ENCODE measurements around the gene TMEM204. TPM values are rescaled to one million over a fixed set of nuclear protein-coding genes. Genes with fewer than 3 reads are reported as not detected.

TMEM204 gene
- total and polyA plus RNA-seq, 4 donors: 34.7 to 74.5 (median 45.1) TPM

DNA sequence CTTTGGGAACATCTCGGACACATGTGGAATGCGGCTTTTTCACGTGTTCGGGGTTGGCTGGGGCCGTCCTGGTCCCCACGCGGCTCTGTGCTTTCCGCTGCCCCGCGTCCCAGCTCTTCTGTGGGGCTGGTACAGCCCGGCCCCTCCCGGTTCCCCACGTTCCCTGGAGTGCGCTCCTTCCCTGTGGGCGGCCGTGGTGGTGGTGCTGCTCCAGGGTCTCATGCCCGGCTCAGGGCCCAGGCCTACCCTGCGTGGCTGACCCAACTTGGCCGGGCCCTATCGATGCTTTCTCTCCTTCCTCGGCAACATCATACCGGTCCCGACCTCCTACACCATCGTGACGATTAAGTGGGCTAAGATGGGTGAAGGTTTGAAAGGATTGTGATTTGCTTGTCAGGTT, 37.0 kb upstream of the TMEM204 start:
- intact Hi-C loops (cut with DNase I): loop anchor here in 1 of 2 donors (10.0 kb wide), 1 partner anchor 108 kb away; no protein-coding TSS in a partner anchor
- H3K36me3 ChIP-seq (ENCODE audit: control insufficient read depth in 1 of 2, insufficient read depth in 2 of 2, low read length in 1 of 2): peaks cover 0 to 2% of the 10 kb centered on the region in 2 donors

DNA sequence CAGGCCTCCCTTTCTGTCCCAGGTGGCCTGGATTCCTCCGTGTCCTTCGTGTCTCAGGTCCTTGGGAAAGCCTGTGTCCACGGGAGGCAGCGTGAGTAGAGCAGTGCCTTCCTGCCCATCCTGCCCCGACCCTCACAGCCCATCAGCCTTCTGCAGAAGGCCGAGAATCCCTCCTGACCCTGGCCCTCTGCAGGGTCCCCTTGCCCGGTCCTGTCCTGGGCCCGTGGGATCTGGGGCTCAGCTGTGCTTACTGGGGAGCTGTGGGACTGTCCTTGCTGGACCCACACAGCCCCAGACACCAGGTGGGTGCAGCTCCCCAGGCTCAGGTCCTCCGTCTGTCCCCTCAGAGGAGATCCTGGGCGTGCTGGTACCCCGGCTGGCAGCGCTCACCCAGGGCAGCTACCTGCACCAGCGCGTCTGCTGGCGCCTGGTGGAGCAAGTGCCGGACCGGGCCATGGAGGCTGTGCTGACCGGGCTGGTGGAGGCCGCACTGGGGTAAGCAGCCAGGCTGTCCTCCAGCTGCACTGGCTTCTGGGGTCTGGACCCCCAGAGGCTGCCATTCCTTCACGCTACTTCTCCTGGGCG, 36.4 kb upstream of the TMEM204 start:
- Histone ChIP-seq H3K9me3 (ENCODE audit: control insufficient read depth, low read length) (no peaks in the 10 kb centered on the region), H3K4me3 (ENCODE audit: low read length in 2 of 2) (no peak overlapping the region), H3K27ac (ENCODE audit: low read depth in 1 of 2, low read length in 2 of 2) (no peak overlapping the region), H3K36me3 (ENCODE audit: control insufficient read depth in 1 of 2, insufficient read depth in 2 of 2, low read length in 1 of 2) (peaks cover 0 to 2% of the 10 kb centered on the region in 2 donors), H3K27me3 (ENCODE audit: control insufficient read depth in 1 of 2, insufficient read depth in 2 of 2, low read length in 1 of 2) (no peaks in the 10 kb centered on the region), H3K4me1 (ENCODE audit: control insufficient read depth in 1 of 2, insufficient read depth in 2 of 2, low read length in 2 of 2) (no peaks in the 10 kb centered on the region)
- no peak for ATAC-seq (ENCODE audit: low FRiP score)
- peak; percentile 26 to 74 for DNase-seq
- intact Hi-C loops (cut with DNase I): loop anchor here in 1 of 2 donors (10.0 kb wide), 1 partner anchor 108 kb away; no protein-coding TSS in a partner anchor
- 87 to 92% methylated on average over 21 of the region's 21 CpGs for WGBS, 2 donors

More for the DNA sequence above, 37.0 kb upstream of the TMEM204 start:
- peak; percentile 41 to 71 for DNase-seq
- no peak overlapping the region for H3K27ac ChIP-seq (ENCODE audit: low read depth in 1 of 2, low read length in 2 of 2)
- no peak for ATAC-seq (ENCODE audit: low FRiP score)
- no peak overlapping the region for H3K4me3 ChIP-seq (ENCODE audit: low read length in 2 of 2)
- no peaks in the 10 kb centered on the region for H3K4me1 ChIP-seq (ENCODE audit: control insufficient read depth in 1 of 2, insufficient read depth in 2 of 2, low read length in 2 of 2)
- 90 to 92% methylated on average over 25 of the region's 25 CpGs for WGBS, 2 donors
- H3K27me3 ChIP-seq (ENCODE audit: control insufficient read depth in 1 of 2, insufficient read depth in 2 of 2, low read length in 1 of 2): no peaks in the 10 kb centered on the region
- H3K9me3 ChIP-seq (ENCODE audit: control insufficient read depth, low read length): no peaks in the 10 kb centered on the region

GRCh38 chr16:1498899-1499676, 34.4 kb upstream of the TMEM204 start:
- peaks cover 0 to 2% of the 10 kb centered on the region in 2 donors for H3K36me3 ChIP-seq (ENCODE audit: control insufficient read depth in 1 of 2, insufficient read depth in 2 of 2, low read length in 1 of 2)
- no peaks in the 10 kb centered on the region for H3K4me1 ChIP-seq (ENCODE audit: control insufficient read depth in 1 of 2, insufficient read depth in 2 of 2, low read length in 2 of 2)
- intact Hi-C loops (cut with DNase I): loop anchor here in 1 of 2 donors (10.0 kb wide), 1 partner anchor 106 kb away; no protein-coding TSS in a partner anchor
- ATAC-seq (ENCODE audit: low FRiP score) (no peak), DNase-seq (peak in 1 of 2 donors; percentile 70)
- WGBS, 2 donors: 91% methylated on average over 35 of the region's 35 CpGs
- no peaks in the 10 kb centered on the region for H3K27me3 ChIP-seq (ENCODE audit: control insufficient read depth in 1 of 2, insufficient read depth in 2 of 2, low read length in 1 of 2)
- no peaks in the 10 kb centered on the region for H3K9me3 ChIP-seq (ENCODE audit: control insufficient read depth, low read length)
- H3K27ac ChIP-seq (ENCODE audit: low read depth in 1 of 2, low read length in 2 of 2): no peak overlapping the region
- no peak overlapping the region for H3K4me3 ChIP-seq (ENCODE audit: low read length in 2 of 2)

DNA sequence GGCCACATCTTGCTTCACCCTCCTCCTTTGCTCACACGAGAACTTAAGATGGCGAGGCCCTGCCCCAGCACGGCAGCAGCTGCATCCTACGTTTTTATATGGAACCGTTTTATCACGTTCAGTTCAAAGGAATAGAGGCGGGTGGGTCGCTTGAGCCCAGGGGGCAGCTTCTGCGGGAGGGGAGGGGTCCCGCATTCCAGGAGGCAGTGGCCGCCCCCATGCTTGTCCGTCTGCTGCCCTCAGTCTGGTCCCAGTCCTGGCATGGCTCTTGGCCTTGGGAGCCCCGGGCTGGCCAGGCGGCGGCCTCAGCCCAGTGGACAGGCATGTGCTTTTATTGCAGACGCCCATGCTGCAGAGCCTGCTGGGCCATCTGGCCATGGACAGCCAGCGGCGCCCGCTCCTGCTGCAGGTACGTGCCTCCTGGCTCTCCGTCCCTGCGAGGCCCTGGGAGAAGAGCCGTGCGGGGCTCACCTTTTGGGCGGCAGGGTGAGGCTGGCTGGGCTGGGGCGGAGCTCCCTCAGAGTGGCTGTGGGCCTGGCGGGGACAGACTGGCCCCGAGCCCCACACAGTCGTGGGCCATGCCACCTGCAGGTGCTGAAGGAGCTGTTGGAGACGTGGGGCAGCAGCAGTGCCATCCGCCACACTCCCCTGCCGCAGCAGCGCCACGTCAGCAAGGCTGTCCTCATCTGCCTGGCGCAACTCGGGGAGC, 33.6 kb upstream of the TMEM204 start:
- Histone ChIP-seq H3K4me1 (ENCODE audit: control insufficient read depth in 1 of 2, insufficient read depth in 2 of 2, low read length in 2 of 2) (no peaks in the 10 kb centered on the region), H3K9me3 (ENCODE audit: control insufficient read depth, low read length) (no peaks in the 10 kb centered on the region), H3K27me3 (ENCODE audit: control insufficient read depth in 1 of 2, insufficient read depth in 2 of 2, low read length in 1 of 2) (no peaks in the 10 kb centered on the region), H3K36me3 (ENCODE audit: control insufficient read depth in 1 of 2, insufficient read depth in 2 of 2, low read length in 1 of 2) (peaks cover 0 to 2% of the 10 kb centered on the region in 2 donors), H3K4me3 (ENCODE audit: low read length in 2 of 2) (no peak overlapping the region), H3K27ac (ENCODE audit: low read depth in 1 of 2, low read length in 2 of 2) (no peak overlapping the region)
- DNase-seq: peak in 1 of 2 donors; percentile 67
- 92 to 94% methylated on average over 36 of the region's 36 CpGs for WGBS, 2 donors
- ATAC-seq (ENCODE audit: low FRiP score): no peak
- intact Hi-C loops (cut with DNase I): loop anchor here in 1 of 2 donors (10.0 kb wide), 1 partner anchor 105 kb away; no protein-coding TSS in a partner anchor

GRCh38 chr16:1500465-1501150, 32.9 kb upstream of the TMEM204 start:
- H3K36me3 ChIP-seq (ENCODE audit: control insufficient read depth in 1 of 2, insufficient read depth in 2 of 2, low read length in 1 of 2): peaks cover 0 to 2% of the 10 kb centered on the region in 2 donors
- DNase-seq (peak in 1 of 2 donors; percentile 72), ATAC-seq (ENCODE audit: low FRiP score) (no peak)
- H3K27me3 ChIP-seq (ENCODE audit: control insufficient read depth in 1 of 2, insufficient read depth in 2 of 2, low read length in 1 of 2): no peaks in the 10 kb centered on the region
- H3K4me3 ChIP-seq (ENCODE audit: low read length in 2 of 2): no peak overlapping the region
- intact Hi-C loops (cut with DNase I): no loop called here
- no peaks in the 10 kb centered on the region for H3K4me1 ChIP-seq (ENCODE audit: control insufficient read depth in 1 of 2, insufficient read depth in 2 of 2, low read length in 2 of 2)
- H3K27ac ChIP-seq (ENCODE audit: low read depth in 1 of 2, low read length in 2 of 2): no peak overlapping the region
- H3K9me3 ChIP-seq (ENCODE audit: control insufficient read depth, low read length): no peaks in the 10 kb centered on the region
- WGBS, 2 donors: 93 to 94% methylated on average over 44 of the region's 44 CpGs

DNA sequence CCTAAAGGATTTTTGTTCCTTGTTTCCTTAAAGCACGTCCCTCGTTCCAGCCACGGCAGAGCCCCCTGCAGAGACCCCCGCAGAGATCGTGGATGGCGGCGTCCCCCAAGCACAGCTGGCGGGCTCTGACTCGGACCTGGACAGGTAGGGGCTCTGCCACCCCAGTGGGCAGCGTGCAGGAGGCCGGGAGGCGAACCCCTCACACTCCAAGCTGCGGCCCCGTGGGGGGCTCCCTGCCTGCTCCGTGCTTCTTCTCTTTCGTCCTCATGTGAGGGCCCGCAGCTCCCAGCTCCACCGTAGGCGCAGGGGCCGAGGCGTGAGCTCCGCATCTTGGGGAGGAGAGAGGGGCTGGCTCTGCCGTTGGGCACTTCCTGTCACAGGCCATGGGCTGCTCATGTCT, 31.8 kb upstream of the TMEM204 start:
- H3K4me1 ChIP-seq (ENCODE audit: control insufficient read depth in 1 of 2, insufficient read depth in 2 of 2, low read length in 2 of 2): no peaks in the 10 kb centered on the region
- whole genome bisulfite sequencing, 2 donors: 93 to 94% methylated on average over 23 of the region's 23 CpGs
- peaks cover 0 to 2% of the 10 kb centered on the region in 2 donors for H3K36me3 ChIP-seq (ENCODE audit: control insufficient read depth in 1 of 2, insufficient read depth in 2 of 2, low read length in 1 of 2)
- no peak overlapping the region for H3K27ac ChIP-seq (ENCODE audit: low read depth in 1 of 2, low read length in 2 of 2)
- no peak for DNase-seq
- intact Hi-C loops (cut with DNase I): no loop called here
- H3K27me3 ChIP-seq (ENCODE audit: control insufficient read depth in 1 of 2, insufficient read depth in 2 of 2, low read length in 1 of 2): no peaks in the 10 kb centered on the region
- no peaks in the 10 kb centered on the region for H3K9me3 ChIP-seq (ENCODE audit: control insufficient read depth, low read length)
- ATAC-seq (ENCODE audit: low FRiP score): no peak
- no peak overlapping the region for H3K4me3 ChIP-seq (ENCODE audit: low read length in 2 of 2)

- WGBS, 2 donors: 95 to 96% methylated on average over 42 of the region's 42 CpGs
- Histone ChIP-seq H3K4me3 (ENCODE audit: low read length in 2 of 2) (no peak overlapping the region), H3K4me1 (ENCODE audit: control insufficient read depth in 1 of 2, insufficient read depth in 2 of 2, low read length in 2 of 2) (no peaks in the 10 kb centered on the region), H3K9me3 (ENCODE audit: control insufficient read depth, low read length) (no peaks in the 10 kb centered on the region), H3K27ac (ENCODE audit: low read depth in 1 of 2, low read length in 2 of 2) (no peak overlapping the region), H3K36me3 (ENCODE audit: control insufficient read depth in 1 of 2, insufficient read depth in 2 of 2, low read length in 1 of 2) (peaks cover 0 to 2% of the 10 kb centered on the region in 2 donors), H3K27me3 (ENCODE audit: control insufficient read depth in 1 of 2, insufficient read depth in 2 of 2, low read length in 1 of 2) (no peaks in the 10 kb centered on the region)
- intact Hi-C loops (cut with DNase I): no loop called here
- DNase-seq (peak in 1 of 2 donors; percentile 73), ATAC-seq (ENCODE audit: low FRiP score) (no peak)
These were observed 31.1 kb upstream of the TMEM204 start for GRCh38 chr16:1502092-1503004.

Data from aorta (tissue), 5 donors.